Measurements from ENCODE around the gene MUL1.

MUL1 gene

GRCh38 chr1:20533635-20534034 lies 25.7 kb upstream of the MUL1 start:
- no peak overlapping the region for H3K18ac ChIP-seq (ENCODE audit: low read depth in 1 of 2, low read length in 2 of 2)
- H3K9ac ChIP-seq (ENCODE audit: low read length) = no peak overlapping the region
- H3K27me3 ChIP-seq (ENCODE audit: control insufficient read depth in 1 of 2, insufficient read depth in 1 of 2, low read length in 2 of 2) = peaks cover 63 to 73% of the 10 kb centered on the region in 2 experiments
- no peak overlapping the region for H3K23ac ChIP-seq (ENCODE audit: low read length in 2 of 2)
- H3K36me3 ChIP-seq (ENCODE audit: control insufficient read depth in 1 of 2, insufficient read depth in 2 of 2, low read depth in 1 of 2, low read length in 2 of 2) = no peaks in the 10 kb centered on the region
- H3K9me3 ChIP-seq (ENCODE audit: control insufficient read depth, low read length) = no peaks in the 10 kb centered on the region
- H4K91ac ChIP-seq (ENCODE audit: low read length) = no peak overlapping the region
- H2AK5ac ChIP-seq (ENCODE audit: low read length, severe bottlenecking) = no peak overlapping the region
- H3K4me2 ChIP-seq (ENCODE audit: low read length, poor library complexity, severe bottlenecking) = no peak overlapping the region
- H2BK15ac ChIP-seq (ENCODE audit: low read depth, poor library complexity, severe bottlenecking) = no peak overlapping the region
- H2BK120ac ChIP-seq (ENCODE audit: low read depth, low read length) = no peak overlapping the region
- H3K4me3 ChIP-seq (ENCODE audit: insufficient read depth in 1 of 2, low read depth in 1 of 2, low read length in 2 of 2) = no peak overlapping the region
- no peak overlapping the region for H2AFZ ChIP-seq (ENCODE audit: low read depth, low read length)
- 65% methylated on average over 4 of the region's 4 CpGs for WGBS
- H3K4ac ChIP-seq (ENCODE audit: low read depth in 1 of 2, low read length in 2 of 2) = no peak overlapping the region
- no peak overlapping the region for H4K8ac ChIP-seq (ENCODE audit: low read length)
- H2BK5ac ChIP-seq (ENCODE audit: low read depth, low read length, poor library complexity, severe bottlenecking) = no peak overlapping the region
- no peak overlapping the region for H2BK12ac ChIP-seq (ENCODE audit: low read length in 2 of 2)
- no peak for DNase-seq
- H3K79me1 ChIP-seq (replicated peaks; ENCODE audit: low read length, poor library complexity, severe bottlenecking) = no peaks in the 10 kb centered on the region
- no peaks in the 10 kb centered on the region for H3K4me1 ChIP-seq (ENCODE audit: control insufficient read depth, insufficient read depth, low read depth, low read length)
- no peak overlapping the region for H3K27ac ChIP-seq (ENCODE audit: low read length, poor library complexity, severe bottlenecking)
- peak overlapping the region in 1 of 2 experiments; percentile 28 for H3K14ac ChIP-seq (ENCODE audit: low read length in 2 of 2)

- no peak overlapping the region for H2BK12ac ChIP-seq (ENCODE audit: low read length in 2 of 2)
- H3K27ac ChIP-seq (ENCODE audit: low read length, poor library complexity, severe bottlenecking) = no peak overlapping the region
- no peak overlapping the region for H3K14ac ChIP-seq (ENCODE audit: low read length in 2 of 2)
- no peak overlapping the region for H3K4ac ChIP-seq (ENCODE audit: low read depth in 1 of 2, low read length in 2 of 2)
- no peak overlapping the region for H2BK15ac ChIP-seq (ENCODE audit: low read depth, poor library complexity, severe bottlenecking)
- H3K79me1 ChIP-seq (replicated peaks; ENCODE audit: low read length, poor library complexity, severe bottlenecking) = no peaks in the 10 kb centered on the region
- no peaks in the 10 kb centered on the region for H3K36me3 ChIP-seq (ENCODE audit: control insufficient read depth in 1 of 2, insufficient read depth in 2 of 2, low read depth in 1 of 2, low read length in 2 of 2)
- no peak overlapping the region for H3K23ac ChIP-seq (ENCODE audit: low read length in 2 of 2)
- H3K4me1 ChIP-seq (ENCODE audit: control insufficient read depth, insufficient read depth, low read depth, low read length) = no peaks in the 10 kb centered on the region
- no peak overlapping the region for H3K9ac ChIP-seq (ENCODE audit: low read length)
- H3K18ac ChIP-seq (ENCODE audit: low read depth in 1 of 2, low read length in 2 of 2) = no peak overlapping the region
- WGBS = 71% methylated on average over 6 of the region's 6 CpGs
- no peak overlapping the region for H2BK5ac ChIP-seq (ENCODE audit: low read depth, low read length, poor library complexity, severe bottlenecking)
- no peak overlapping the region for H3K4me2 ChIP-seq (ENCODE audit: low read length, poor library complexity, severe bottlenecking)
- H4K91ac ChIP-seq (ENCODE audit: low read length) = no peak overlapping the region
- H3K4me3 ChIP-seq (ENCODE audit: insufficient read depth in 1 of 2, low read depth in 1 of 2, low read length in 2 of 2) = no peak overlapping the region
- no peak overlapping the region for H2AK5ac ChIP-seq (ENCODE audit: low read length, severe bottlenecking)
- H3K27me3 ChIP-seq (ENCODE audit: control insufficient read depth in 1 of 2, insufficient read depth in 1 of 2, low read length in 2 of 2) = peaks cover 74 to 79% of the 10 kb centered on the region in 2 experiments
- no peak overlapping the region for H2AFZ ChIP-seq (ENCODE audit: low read depth, low read length)
- H3K9me3 ChIP-seq (ENCODE audit: control insufficient read depth, low read length) = no peaks in the 10 kb centered on the region
- no peak overlapping the region for H2BK120ac ChIP-seq (ENCODE audit: low read depth, low read length)
- H4K8ac ChIP-seq (ENCODE audit: low read length) = no peak overlapping the region
- no peak for DNase-seq
Measured at GRCh38 chr1:20530901-20531300, 22.9 kb upstream of the MUL1 start.

GRCh38 chr1:20530306-20530705 lies 22.4 kb upstream of the MUL1 start:
- Histone ChIP-seq H3K18ac (ENCODE audit: low read depth in 1 of 2, low read length in 2 of 2) (no peak overlapping the region), H2BK15ac (ENCODE audit: low read depth, poor library complexity, severe bottlenecking) (no peak overlapping the region), H3K79me1 (replicated peaks; ENCODE audit: low read length, poor library complexity, severe bottlenecking) (no peaks in the 10 kb centered on the region), H4K91ac (ENCODE audit: low read length) (no peak overlapping the region), H3K23ac (ENCODE audit: low read length in 2 of 2) (no peak overlapping the region), H3K4ac (ENCODE audit: low read depth in 1 of 2, low read length in 2 of 2) (no peak overlapping the region), H3K27me3 (ENCODE audit: control insufficient read depth in 1 of 2, insufficient read depth in 1 of 2, low read length in 2 of 2) (peaks cover 70 to 73% of the 10 kb centered on the region in 2 experiments), H3K4me2 (ENCODE audit: low read length, poor library complexity, severe bottlenecking) (no peak overlapping the region), H3K4me1 (ENCODE audit: control insufficient read depth, insufficient read depth, low read depth, low read length) (no peaks in the 10 kb centered on the region), H3K27ac (ENCODE audit: low read length, poor library complexity, severe bottlenecking) (no peak overlapping the region), H2AFZ (ENCODE audit: low read depth, low read length) (no peak overlapping the region), H2BK5ac (ENCODE audit: low read depth, low read length, poor library complexity, severe bottlenecking) (no peak overlapping the region), H2AK5ac (ENCODE audit: low read length, severe bottlenecking) (no peak overlapping the region), H3K9me3 (ENCODE audit: control insufficient read depth, low read length) (no peaks in the 10 kb centered on the region), H3K4me3 (ENCODE audit: insufficient read depth in 1 of 2, low read depth in 1 of 2, low read length in 2 of 2) (no peak overlapping the region), H3K14ac (ENCODE audit: low read length in 2 of 2) (no peak overlapping the region), H3K9ac (ENCODE audit: low read length) (no peak overlapping the region), H2BK120ac (ENCODE audit: low read depth, low read length) (no peak overlapping the region), H2BK12ac (ENCODE audit: low read length in 2 of 2) (no peak overlapping the region), H4K8ac (ENCODE audit: low read length) (no peak overlapping the region), H3K36me3 (ENCODE audit: control insufficient read depth in 1 of 2, insufficient read depth in 2 of 2, low read depth in 1 of 2, low read length in 2 of 2) (no peaks in the 10 kb centered on the region)
- DNase-seq = no peak
- WGBS = 67% methylated on average over 8 of the region's 8 CpGs

GRCh38 chr1:20528221-20528620 lies 20.3 kb upstream of the MUL1 start:
- 56% methylated on average over 7 of the region's 7 CpGs for WGBS
- Histone ChIP-seq H2AK5ac (ENCODE audit: low read length, severe bottlenecking) (no peak overlapping the region), H3K27me3 (ENCODE audit: control insufficient read depth in 1 of 2, insufficient read depth in 1 of 2, low read length in 2 of 2) (peaks cover 52 to 53% of the 10 kb centered on the region in 2 experiments), H3K4me1 (ENCODE audit: control insufficient read depth, insufficient read depth, low read depth, low read length) (no peaks in the 10 kb centered on the region), H4K91ac (ENCODE audit: low read length) (no peak overlapping the region), H3K23ac (ENCODE audit: low read length in 2 of 2) (no peak overlapping the region), H3K79me1 (replicated peaks; ENCODE audit: low read length, poor library complexity, severe bottlenecking) (no peaks in the 10 kb centered on the region), H3K9ac (ENCODE audit: low read length) (no peak overlapping the region), H3K4ac (ENCODE audit: low read depth in 1 of 2, low read length in 2 of 2) (no peak overlapping the region), H2BK12ac (ENCODE audit: low read length in 2 of 2) (no peak overlapping the region), H3K18ac (ENCODE audit: low read depth in 1 of 2, low read length in 2 of 2) (no peak overlapping the region), H2BK120ac (ENCODE audit: low read depth, low read length) (no peak overlapping the region), H3K4me2 (ENCODE audit: low read length, poor library complexity, severe bottlenecking) (no peak overlapping the region), H3K27ac (ENCODE audit: low read length, poor library complexity, severe bottlenecking) (no peak overlapping the region), H2BK15ac (ENCODE audit: low read depth, poor library complexity, severe bottlenecking) (no peak overlapping the region), H3K14ac (ENCODE audit: low read length in 2 of 2) (no peak overlapping the region), H3K4me3 (ENCODE audit: insufficient read depth in 1 of 2, low read depth in 1 of 2, low read length in 2 of 2) (no peak overlapping the region), H2AFZ (ENCODE audit: low read depth, low read length) (no peak overlapping the region), H2BK5ac (ENCODE audit: low read depth, low read length, poor library complexity, severe bottlenecking) (no peak overlapping the region), H3K36me3 (ENCODE audit: control insufficient read depth in 1 of 2, insufficient read depth in 2 of 2, low read depth in 1 of 2, low read length in 2 of 2) (no peaks in the 10 kb centered on the region), H4K8ac (ENCODE audit: low read length) (no peak overlapping the region), H3K9me3 (ENCODE audit: control insufficient read depth, low read length) (no peaks in the 10 kb centered on the region)
- no peak for DNase-seq

Data from mesenchymal stem cell (in vitro differentiated cells and primary cell).